ENCODE data around the gene TICRR.

The TICRR gene

GRCh38 chr15:89623165-89623564 is 47.9 kb downstream of the TICRR start:
- Histone ChIP-seq H3K4me2 (ENCODE audit: low read length) (no peak overlapping the region), H3K36me3 (ENCODE audit: control insufficient read depth, insufficient read depth, low read length) (peaks cover 44% of the 10 kb centered on the region), H3K27ac (ENCODE audit: low read depth, low read length) (no peak overlapping the region), H3K4ac (ENCODE audit: low read depth, low read length) (no peak overlapping the region), H3K27me3 (ENCODE audit: insufficient read depth, low read length, poor library complexity) (no peaks in the 10 kb centered on the region), H3K79me2 (ENCODE audit: control insufficient read depth, insufficient read depth, low read length) (no peaks in the 10 kb centered on the region), H3K23ac (ENCODE audit: low read length) (no peak overlapping the region), H2BK5ac (ENCODE audit: low read length) (no peak overlapping the region), H4K5ac (ENCODE audit: low read length) (no peak overlapping the region), H2BK15ac (replicated peaks; ENCODE audit: low read depth) (no peak overlapping the region), H3K9ac (ENCODE audit: low read length) (no peak overlapping the region), H3K18ac (ENCODE audit: low read length) (no peak overlapping the region), H3K4me1 (ENCODE audit: control insufficient read depth, low read depth, low read length) (no peaks in the 10 kb centered on the region), H2BK120ac (ENCODE audit: low read depth, low read length) (no peak overlapping the region), H3K4me3 (ENCODE audit: low read length) (no peak overlapping the region), H3K56ac (ENCODE audit: low read length) (no peak overlapping the region), H2AK5ac (ENCODE audit: low read length) (no peak overlapping the region), H3K79me1 (ENCODE audit: low read length) (peaks cover 3% of the 10 kb centered on the region), H4K8ac (ENCODE audit: low read depth, low read length) (no peak overlapping the region)
- WGBS (ENCODE audit: extremely low coverage, insufficient coverage, low lambda C conversion rate), result no CpG with 5 or more reads among the region's 1 CpG
- DNase-seq, result no peak

- H3K27ac ChIP-seq (ENCODE audit: low read depth, low read length), result no peak overlapping the region
- no peak overlapping the region for H2BK120ac ChIP-seq (ENCODE audit: low read depth, low read length)
- H3K18ac ChIP-seq (ENCODE audit: low read length), result no peak overlapping the region
- no peak overlapping the region for H3K23ac ChIP-seq (ENCODE audit: low read length)
- H3K79me1 ChIP-seq (ENCODE audit: low read length), result peaks cover 3% of the 10 kb centered on the region
- no peak overlapping the region for H4K8ac ChIP-seq (ENCODE audit: low read depth, low read length)
- H2BK15ac ChIP-seq (replicated peaks; ENCODE audit: low read depth), result no peak overlapping the region
- no peak overlapping the region for H3K4me3 ChIP-seq (ENCODE audit: low read length)
- H3K36me3 ChIP-seq (ENCODE audit: control insufficient read depth, insufficient read depth, low read length), result peaks cover 62% of the 10 kb centered on the region
- H3K9ac ChIP-seq (ENCODE audit: low read length), result no peak overlapping the region
- H3K4ac ChIP-seq (ENCODE audit: low read depth, low read length), result no peak overlapping the region
- no peak overlapping the region for H4K5ac ChIP-seq (ENCODE audit: low read length)
- H2BK5ac ChIP-seq (ENCODE audit: low read length), result no peak overlapping the region
- H3K79me2 ChIP-seq (ENCODE audit: control insufficient read depth, insufficient read depth, low read length), result no peaks in the 10 kb centered on the region
- no peak overlapping the region for H3K4me2 ChIP-seq (ENCODE audit: low read length)
- no peak overlapping the region for H2AK5ac ChIP-seq (ENCODE audit: low read length)
- H3K27me3 ChIP-seq (ENCODE audit: insufficient read depth, low read length, poor library complexity), result no peaks in the 10 kb centered on the region
- no peaks in the 10 kb centered on the region for H3K4me1 ChIP-seq (ENCODE audit: control insufficient read depth, low read depth, low read length)
- no peak overlapping the region for H3K56ac ChIP-seq (ENCODE audit: low read length)
- WGBS (ENCODE audit: extremely low coverage, insufficient coverage, low lambda C conversion rate), result no CpG with 5 or more reads among the region's 9 CpGs
- DNase-seq, result no peak
Measured at GRCh38 chr15:89625716-89626115, 50.4 kb downstream of the TICRR start.

- Histone ChIP-seq H3K4me1 (ENCODE audit: control insufficient read depth, low read depth, low read length) (no peaks in the 10 kb centered on the region), H3K18ac (ENCODE audit: low read length) (no peak overlapping the region), H2AK5ac (ENCODE audit: low read length) (no peak overlapping the region), H4K8ac (ENCODE audit: low read depth, low read length) (no peak overlapping the region), H4K5ac (ENCODE audit: low read length) (no peak overlapping the region), H3K27ac (ENCODE audit: low read depth, low read length) (no peak overlapping the region), H3K23ac (ENCODE audit: low read length) (no peak overlapping the region), H2BK15ac (replicated peaks; ENCODE audit: low read depth) (no peak overlapping the region), H3K56ac (ENCODE audit: low read length) (no peak overlapping the region), H3K4me2 (ENCODE audit: low read length) (no peak overlapping the region), H3K9ac (ENCODE audit: low read length) (no peak overlapping the region), H3K4me3 (ENCODE audit: low read length) (no peak overlapping the region), H3K4ac (ENCODE audit: low read depth, low read length) (no peak overlapping the region), H2BK120ac (ENCODE audit: low read depth, low read length) (no peak overlapping the region), H3K79me1 (ENCODE audit: low read length) (peaks cover 3% of the 10 kb centered on the region), H3K79me2 (ENCODE audit: control insufficient read depth, insufficient read depth, low read length) (no peaks in the 10 kb centered on the region), H3K27me3 (ENCODE audit: insufficient read depth, low read length, poor library complexity) (no peaks in the 10 kb centered on the region), H2BK5ac (ENCODE audit: low read length) (no peak overlapping the region), H3K36me3 (ENCODE audit: control insufficient read depth, insufficient read depth, low read length) (peaks cover 58% of the 10 kb centered on the region)
- no CpG with 5 or more reads among the region's 8 CpGs for WGBS (ENCODE audit: extremely low coverage, insufficient coverage, low lambda C conversion rate)
- no peak for DNase-seq
Measured at GRCh38 chr15:89627256-89627970, 52.1 kb downstream of the TICRR start.

GRCh38 chr15:89628301-89628700 is 53.0 kb downstream of the TICRR start:
- Histone ChIP-seq H3K9ac (ENCODE audit: low read length) (no peak overlapping the region), H2BK5ac (ENCODE audit: low read length) (no peak overlapping the region), H3K4ac (ENCODE audit: low read depth, low read length) (no peak overlapping the region), H3K23ac (ENCODE audit: low read length) (no peak overlapping the region), H3K79me2 (ENCODE audit: control insufficient read depth, insufficient read depth, low read length) (no peaks in the 10 kb centered on the region), H3K79me1 (ENCODE audit: low read length) (peaks cover 3% of the 10 kb centered on the region), H3K4me3 (ENCODE audit: low read length) (no peak overlapping the region), H2BK120ac (ENCODE audit: low read depth, low read length) (no peak overlapping the region), H3K18ac (ENCODE audit: low read length) (no peak overlapping the region), H3K4me1 (ENCODE audit: control insufficient read depth, low read depth, low read length) (no peaks in the 10 kb centered on the region), H4K8ac (ENCODE audit: low read depth, low read length) (no peak overlapping the region), H3K27ac (ENCODE audit: low read depth, low read length) (no peak overlapping the region), H3K56ac (ENCODE audit: low read length) (no peak overlapping the region), H2BK15ac (replicated peaks; ENCODE audit: low read depth) (no peak overlapping the region), H3K27me3 (ENCODE audit: insufficient read depth, low read length, poor library complexity) (no peaks in the 10 kb centered on the region), H2AK5ac (ENCODE audit: low read length) (no peak overlapping the region), H3K4me2 (ENCODE audit: low read length) (no peak overlapping the region), H3K36me3 (ENCODE audit: control insufficient read depth, insufficient read depth, low read length) (peaks cover 62% of the 10 kb centered on the region), H4K5ac (ENCODE audit: low read length) (no peak overlapping the region)
- WGBS (ENCODE audit: extremely low coverage, insufficient coverage, low lambda C conversion rate), result no CpG with 5 or more reads among the region's 21 CpGs
- DNase-seq, result no peak

- H3K23ac ChIP-seq (ENCODE audit: low read length), result no peak overlapping the region
Measured at GRCh38 chr15:89628806-89629715, 53.8 kb downstream of the TICRR start.

More at GRCh38 chr15:89628806-89629715, 53.8 kb downstream of the TICRR start:
- H4K5ac ChIP-seq (ENCODE audit: low read length), result no peak overlapping the region
- H2BK15ac ChIP-seq (replicated peaks; ENCODE audit: low read depth), result no peak overlapping the region
- H3K4ac ChIP-seq (ENCODE audit: low read depth, low read length), result no peak overlapping the region
- no peak overlapping the region for H3K18ac ChIP-seq (ENCODE audit: low read length)
- no peak overlapping the region for H2BK5ac ChIP-seq (ENCODE audit: low read length)
- H3K56ac ChIP-seq (ENCODE audit: low read length), result no peak overlapping the region
- H3K79me1 ChIP-seq (ENCODE audit: low read length), result peaks cover 3% of the 10 kb centered on the region
- no peaks in the 10 kb centered on the region for H3K27me3 ChIP-seq (ENCODE audit: insufficient read depth, low read length, poor library complexity)
- H2AK5ac ChIP-seq (ENCODE audit: low read length), result no peak overlapping the region
- no peaks in the 10 kb centered on the region for H3K79me2 ChIP-seq (ENCODE audit: control insufficient read depth, insufficient read depth, low read length)
- no peak overlapping the region for H3K4me2 ChIP-seq (ENCODE audit: low read length)
- no peak overlapping the region for H3K9ac ChIP-seq (ENCODE audit: low read length)
- H3K27ac ChIP-seq (ENCODE audit: low read depth, low read length), result no peak overlapping the region
- H3K36me3 ChIP-seq (ENCODE audit: control insufficient read depth, insufficient read depth, low read length), result peaks cover 63% of the 10 kb centered on the region
- H2BK120ac ChIP-seq (ENCODE audit: low read depth, low read length), result no peak overlapping the region
- H3K4me1 ChIP-seq (ENCODE audit: control insufficient read depth, low read depth, low read length), result no peaks in the 10 kb centered on the region
- WGBS (ENCODE audit: extremely low coverage, insufficient coverage, low lambda C conversion rate), result no CpG with 5 or more reads among the region's 30 CpGs
- H3K4me3 ChIP-seq (ENCODE audit: low read length), result no peak overlapping the region
- no peak overlapping the region for H4K8ac ChIP-seq (ENCODE audit: low read depth, low read length)
- DNase-seq, result no peak
